GM12873 (cell line): ENCODE data around the gene RBBP5.

Experiments
- CTCF ChIP-seq: IDR thresholded peaks from 2 replicates; pipeline ENCODE4 v1.5.1; 2012; ENCODE audit warnings: low read depth, mild to moderate bottlenecking, moderate library complexity, low read length, control low read depth; ENCODE audit not compliant: insufficient read depth; ENCODE audit errors: missing control alignments

The RBBP5 gene

GRCh38 chr1:205062319-205062718 lies 59.5 kb downstream of the RBBP5 start:
- TF ChIP-seq CTCF: no peak

DNA sequence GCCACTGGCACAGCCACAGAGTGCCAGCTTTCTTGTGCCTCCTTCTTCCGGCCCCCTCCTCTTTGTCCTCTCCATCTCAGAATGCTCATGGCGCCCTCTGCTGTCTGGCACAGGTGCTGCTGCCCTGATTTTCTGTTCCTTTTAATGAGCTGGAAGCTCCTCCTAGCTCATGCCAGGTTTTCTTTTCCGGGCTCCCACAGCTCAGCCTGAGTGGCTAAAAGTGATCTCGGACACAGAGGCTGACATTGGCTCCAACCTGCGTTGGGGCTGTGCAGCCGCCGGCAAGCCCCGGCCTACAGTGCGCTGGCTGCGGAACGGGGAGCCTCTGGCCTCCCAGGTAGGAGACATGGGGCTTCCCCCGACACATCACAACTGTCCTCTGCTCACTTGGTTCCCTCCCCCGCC lies 60.1 kb downstream of the RBBP5 start:
- TF ChIP-seq CTCF: peak; percentile 88

- TF ChIP-seq CTCF: no peak
Measured at GRCh38 chr1:205061227-205061626, 60.6 kb downstream of the RBBP5 start.

GRCh38 chr1:205060746-205061145 lies 61.0 kb downstream of the RBBP5 start:
- no peak for TF ChIP-seq CTCF

DNA sequence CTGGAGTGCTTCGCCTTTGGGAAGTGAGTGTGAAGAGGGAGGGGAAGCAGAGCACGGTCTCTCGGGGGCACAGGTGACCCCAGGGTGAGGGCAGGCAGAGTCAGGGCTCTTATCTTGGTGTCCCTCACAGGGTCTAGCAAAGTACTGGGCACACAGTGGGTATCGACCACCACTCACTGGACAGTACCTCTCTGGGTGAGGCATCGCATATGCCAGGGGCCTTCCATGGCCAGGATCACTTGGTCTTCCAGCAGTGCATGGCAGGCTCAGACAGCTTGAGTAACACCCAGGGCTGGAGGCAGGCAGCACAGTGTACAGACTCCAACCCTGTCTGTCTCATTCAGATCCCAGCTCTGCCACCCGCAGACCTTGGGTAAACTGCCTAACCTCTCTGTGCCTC lies 62.1 kb downstream of the RBBP5 start:
- TF ChIP-seq CTCF: no peak

DNA sequence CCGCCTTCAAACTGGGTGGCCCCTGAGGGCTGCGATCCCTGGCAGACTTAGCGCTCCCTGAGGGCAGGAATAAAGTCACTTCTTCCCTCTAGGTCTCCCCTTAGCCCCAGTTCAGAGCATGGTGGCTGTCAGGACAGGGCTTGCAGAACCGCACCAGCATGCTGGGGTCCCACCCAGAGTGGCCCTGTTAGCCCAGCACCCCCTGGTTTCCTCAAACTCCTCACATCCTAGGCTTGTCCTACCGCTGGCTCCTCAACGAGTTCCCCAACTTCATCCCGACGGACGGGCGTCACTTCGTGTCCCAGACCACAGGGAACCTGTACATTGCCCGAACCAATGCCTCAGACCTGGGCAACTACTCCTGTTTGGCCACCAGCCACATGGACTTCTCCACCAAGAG lies 62.9 kb downstream of the RBBP5 start:
- no peak for TF ChIP-seq CTCF

DNA sequence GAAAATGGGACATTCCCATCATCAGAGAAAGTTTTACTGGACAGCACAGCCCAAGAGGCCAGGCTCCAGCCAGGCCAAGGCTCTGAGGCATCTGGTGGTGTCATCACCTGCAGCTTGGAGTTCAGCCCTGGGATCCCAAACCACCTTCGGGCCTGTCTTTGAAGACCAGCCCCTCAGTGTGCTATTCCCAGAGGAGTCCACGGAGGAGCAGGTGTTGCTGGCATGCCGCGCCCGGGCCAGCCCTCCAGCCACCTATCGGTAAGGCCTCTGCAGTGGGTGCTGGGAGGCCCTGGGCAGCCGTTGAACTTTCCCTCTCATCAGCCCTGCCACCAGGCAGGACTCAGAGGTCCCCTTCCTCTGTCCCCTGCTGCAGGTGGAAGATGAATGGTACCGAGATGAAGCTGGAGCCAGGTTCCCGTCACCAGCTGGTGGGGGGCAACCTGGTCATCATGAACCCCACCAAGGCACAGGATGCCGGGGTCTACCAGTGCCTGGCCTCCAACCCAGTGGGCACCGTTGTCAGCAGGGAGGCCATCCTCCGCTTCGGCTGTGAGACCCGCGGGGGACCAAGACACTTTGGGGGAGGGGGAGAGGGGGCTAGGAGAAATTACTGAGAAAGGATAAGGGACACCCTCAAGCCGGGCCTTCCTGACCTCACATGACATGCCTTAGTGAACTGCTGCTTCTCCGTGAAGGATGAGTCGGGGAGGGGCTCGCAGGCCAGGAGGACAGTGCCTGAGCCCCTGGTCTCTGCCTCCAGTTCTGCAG lies 63.8 kb downstream of the RBBP5 start:
- TF ChIP-seq CTCF: no peak
